EL (cell line): ENCODE data around the gene SOCS3.

Experiments
- DNase-seq: peaks from one replicate; pipeline ENCODE4 v3.0.0-alpha.2; 2016

Gene SOCS3

GRCh38 chr17:78359997-78360370 lies at the start of gene SOCS3:
SOCS3 (minus strand) TSS chr17:78360077; CDS start chr17:78359095, 982 bp downstream.
- peak; percentile 98 for DNase-seq

GRCh38 chr17:78409191-78409928 lies 49.5 kb upstream of the SOCS3 start:
- DNase-seq = no peak

- DNase-seq = no peak
Observed at GRCh38 chr17:78408476-78409050, 48.7 kb upstream of the SOCS3 start.

GRCh38 chr17:78407387-78408000 lies 47.6 kb upstream of the SOCS3 start:
- DNase-seq = no peak

GRCh38 chr17:78406920-78407319 lies 47.0 kb upstream of the SOCS3 start:
- no peak for DNase-seq

- DNase-seq = no peak
Observed at GRCh38 chr17:78406396-78406795, 46.5 kb upstream of the SOCS3 start.

- no peak for DNase-seq
Observed at GRCh38 chr17:78403822-78404221, 43.9 kb upstream of the SOCS3 start.

- no peak for DNase-seq
Observed at GRCh38 chr17:78401891-78402290, 42.0 kb upstream of the SOCS3 start.

- peak; percentile 80 for DNase-seq
Observed at GRCh38 chr17:78401246-78401645, 41.4 kb upstream of the SOCS3 start.

- DNase-seq = no peak
Observed at GRCh38 chr17:78400581-78401240, 40.8 kb upstream of the SOCS3 start.

GRCh38 chr17:78399693-78400144 lies 39.8 kb upstream of the SOCS3 start:
- DNase-seq = no peak

GRCh38 chr17:78399028-78399692 lies 39.3 kb upstream of the SOCS3 start:
- no peak for DNase-seq

- DNase-seq = no peak
Observed at GRCh38 chr17:78398390-78398789, 38.5 kb upstream of the SOCS3 start.

- DNase-seq = peak; percentile 88
Observed at GRCh38 chr17:78397681-78398101, 37.8 kb upstream of the SOCS3 start.

- DNase-seq = no peak
Observed at GRCh38 chr17:78396441-78397337, 36.8 kb upstream of the SOCS3 start.

- DNase-seq = no peak
Observed at GRCh38 chr17:78395155-78395554, 35.3 kb upstream of the SOCS3 start.

GRCh38 chr17:78394209-78394608 lies 34.3 kb upstream of the SOCS3 start:
- no peak for DNase-seq

- DNase-seq = no peak
Observed at GRCh38 chr17:78393575-78393974, 33.7 kb upstream of the SOCS3 start.

- DNase-seq = no peak
Observed at GRCh38 chr17:78392295-78392694, 32.4 kb upstream of the SOCS3 start.

GRCh38 chr17:78391843-78392242 lies 32.0 kb upstream of the SOCS3 start:
- DNase-seq = peak; percentile 88

GRCh38 chr17:78391051-78391431 lies 31.2 kb upstream of the SOCS3 start:
- DNase-seq = no peak
